CD4-positive, alpha-beta T cell (primary cell): Measurements from ENCODE around the gene ELP1. TPM values are rescaled to one million over a fixed set of nuclear protein-coding genes. Genes with fewer than 3 reads are reported as not detected.

Experiments
- ATAC-seq: fragments of 200-7000 bp; cut with Tn5 transposase; one replicate; pipeline ENCODE4 v1.10.0; 2022; ENCODE audit warnings: mild to moderate bottlenecking; ENCODE audit not compliant: poor library complexity
- CTCF ChIA-PET: fragments of 350-600 bp; sonication (Branson Sonifier 250); formaldehyde crosslinking; loops from one replicate; lab custom pipeline; 2021; ENCODE audit warnings: antibody characterized with exemption, inconsistent platforms; lab: Charles Lee
- POLR2A ChIA-PET: fragments of 350-600 bp; sonication (Branson Sonifier 250); formaldehyde crosslinking; loops from one replicate; lab custom pipeline; 2021; ENCODE audit warnings: antibody characterized with exemption, inconsistent platforms; lab: Charles Lee
- DNase-seq, 14 experiments: peaks; one replicate each; pipeline ENCODE4 v3.0.0-alpha.2; 2013 to 2020; ENCODE audit warnings: mixed read lengths in 2 of 14
- H3K27ac ChIP-seq, 2 donors: one replicate each; pipeline versions ENCODE4 v1.5.1 to v1.7.0; 2013; ENCODE audit warnings: low read length in 2 of 2, low read depth in 1 of 2, mild to moderate bottlenecking in 1 of 2
- H3K27me3 ChIP-seq, 2 experiments: 1 replicate in 1 of 2; 2 replicates in 1 of 2; pipeline versions ENCODE4 v1.6.1 to v1.7.0; 2013; ENCODE audit warnings: low read length in 2 of 2, control low read depth in 1 of 2, mild to moderate bottlenecking in 1 of 2, moderate library complexity in 1 of 2; ENCODE audit not compliant: insufficient read depth in 2 of 2, control insufficient read depth in 1 of 2
- H3K36me3 ChIP-seq: one replicate; pipeline ENCODE4 v1.6.1; 2013; ENCODE audit warnings: low read length, control low read depth; ENCODE audit not compliant: insufficient read depth
- H3K4me1 ChIP-seq: one replicate; pipeline ENCODE4 v1.6.1; 2013; ENCODE audit warnings: low read length, control low read depth; ENCODE audit not compliant: insufficient read depth
- H3K4me3 ChIP-seq: one replicate; pipeline ENCODE4 v1.5.1; 2013; ENCODE audit warnings: mild to moderate bottlenecking, low read length, moderate library complexity
- H3K9me3 ChIP-seq, 2 experiments: 1 replicate in 1 of 2; 2 replicates in 1 of 2; pipeline versions ENCODE4 v1.6.1 to v1.7.0; 2013; ENCODE audit warnings: low read length in 2 of 2, mild to moderate bottlenecking in 2 of 2, control low read depth in 1 of 2, moderate library complexity in 1 of 2; ENCODE audit not compliant: control insufficient read depth in 1 of 2, insufficient read depth in 1 of 2
- H3K27ac Mint-ChIP-seq: one replicate; pipeline ENCODE4 v1.8.0; 2020; ENCODE audit warnings: mixed read lengths
- H3K27me3 Mint-ChIP-seq: one replicate; pipeline ENCODE4 v1.8.0; 2021; ENCODE audit warnings: mixed read lengths
- H3K36me3 Mint-ChIP-seq: one replicate; pipeline ENCODE4 v1.8.0; 2021; ENCODE audit warnings: low read depth, mixed read lengths
- H3K4me1 Mint-ChIP-seq: one replicate; pipeline ENCODE4 v1.8.0; 2021; ENCODE audit warnings: low read depth, mixed read lengths
- H3K4me3 Mint-ChIP-seq: one replicate; pipeline ENCODE4 v1.8.0; 2020; ENCODE audit warnings: mild to moderate bottlenecking, mixed read lengths
- H3K9me3 Mint-ChIP-seq: one replicate; pipeline ENCODE4 v1.8.0; 2020; ENCODE audit warnings: mixed read lengths
- intact Hi-C, 2 experiments: fragments of 100-400 bp; cut with DNase I in 1 of 2; cut with micrococcal nuclease in 1 of 2; formaldehyde crosslinking; loops; one replicate each; pipeline versions ENCODE4 v1.15.1 to v1.9.0; 2023 to 2025; cut with DNase I, micrococcal nuclease
- total RNA-seq, 174 experiments: library from RNA in 2 of 174; stranded (reverse) in 2 of 174; gene quantifications; one replicate each; pipeline ENCODE4 v1.2.3 and lab custom pipeline; 2021 to 2026
- TF ChIP-seq, protein P1 (sequence below): fragments of 200-600 bp; IDR thresholded peaks from one replicate; pipeline ENCODE4 v1.8.0; 2022; ENCODE audit warnings: antibody characterized with exemption, mild to moderate bottlenecking

ELP1 gene
- total RNA-seq, 2 experiments from 2014 or later = 19.2 to 20.8 TPM

DNA sequence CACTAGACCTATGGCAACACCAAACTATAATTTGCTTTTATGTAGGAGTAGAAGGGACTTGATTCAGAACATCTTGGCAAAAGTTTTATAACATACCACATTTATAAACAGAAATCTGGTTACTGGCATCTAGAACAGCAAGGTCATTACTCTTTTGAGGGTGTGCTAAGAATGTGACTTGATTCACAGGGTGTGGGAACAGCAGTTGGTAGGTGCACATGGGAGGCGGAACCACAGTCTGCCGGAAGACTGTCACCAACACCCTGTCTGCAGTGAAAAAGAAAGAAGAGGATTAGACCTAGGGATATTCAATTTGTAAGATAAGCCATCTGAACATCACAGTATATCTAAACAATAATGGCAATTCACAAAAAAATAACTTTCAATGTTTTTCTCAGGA is 23.0 kb downstream of the ELP1 start:
- Histone ChIP-seq H3K27ac (peak overlapping the region in 1 of 2 donors; percentile 35), H3K36me3 (peaks cover 75% of the 10 kb centered on the region), H3K27me3 (no peaks in the 10 kb centered on the region), H3K4me1 (peaks cover 16% of the 10 kb centered on the region), H3K4me3 (no peak overlapping the region), H3K9me3 (no peaks in the 10 kb centered on the region)
- ChIA-PET POLR2A (no interaction called here), CTCF (no interaction called here)
- ATAC-seq (no peak), DNase-seq (no peak)
- TF ChIP-seq, protein P1, sequence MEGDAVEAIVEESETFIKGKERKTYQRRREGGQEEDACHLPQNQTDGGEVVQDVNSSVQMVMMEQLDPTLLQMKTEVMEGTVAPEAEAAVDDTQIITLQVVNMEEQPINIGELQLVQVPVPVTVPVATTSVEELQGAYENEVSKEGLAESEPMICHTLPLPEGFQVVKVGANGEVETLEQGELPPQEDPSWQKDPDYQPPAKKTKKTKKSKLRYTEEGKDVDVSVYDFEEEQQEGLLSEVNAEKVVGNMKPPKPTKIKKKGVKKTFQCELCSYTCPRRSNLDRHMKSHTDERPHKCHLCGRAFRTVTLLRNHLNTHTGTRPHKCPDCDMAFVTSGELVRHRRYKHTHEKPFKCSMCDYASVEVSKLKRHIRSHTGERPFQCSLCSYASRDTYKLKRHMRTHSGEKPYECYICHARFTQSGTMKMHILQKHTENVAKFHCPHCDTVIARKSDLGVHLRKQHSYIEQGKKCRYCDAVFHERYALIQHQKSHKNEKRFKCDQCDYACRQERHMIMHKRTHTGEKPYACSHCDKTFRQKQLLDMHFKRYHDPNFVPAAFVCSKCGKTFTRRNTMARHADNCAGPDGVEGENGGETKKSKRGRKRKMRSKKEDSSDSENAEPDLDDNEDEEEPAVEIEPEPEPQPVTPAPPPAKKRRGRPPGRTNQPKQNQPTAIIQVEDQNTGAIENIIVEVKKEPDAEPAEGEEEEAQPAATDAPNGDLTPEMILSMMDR = no peak
- Mint-ChIP-seq H3K9me3 (no peaks in the 10 kb centered on the region), H3K4me1 (peaks cover 24% of the 10 kb centered on the region), H3K36me3 (peaks cover 86% of the 10 kb centered on the region), H3K27ac (peak overlapping the region; percentile 78), H3K4me3 (no peak overlapping the region), H3K27me3 (no peaks in the 10 kb centered on the region)
- intact Hi-C loops = no loop called here

DNA sequence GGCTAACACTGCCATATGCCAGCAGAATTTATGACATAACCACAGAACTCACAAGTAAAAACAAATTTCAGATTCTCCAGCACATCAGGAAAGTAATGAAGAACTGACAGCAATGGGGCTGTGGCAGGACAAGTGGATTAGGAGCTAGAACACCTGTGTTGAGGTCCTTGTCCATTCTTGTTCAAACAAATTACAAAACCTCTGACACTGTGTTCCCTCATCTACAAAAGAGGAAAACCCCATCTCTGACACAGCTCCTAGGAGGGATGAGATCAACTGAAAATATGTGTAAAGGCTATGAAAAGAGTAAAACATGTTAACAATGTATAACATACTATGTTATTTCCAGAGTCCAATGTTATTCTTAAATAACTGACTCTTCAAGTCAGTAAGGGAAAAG is 23.5 kb downstream of the ELP1 start:
- Mint-ChIP-seq H3K27ac (peak overlapping the region; percentile 78), H3K4me1 (peaks cover 24% of the 10 kb centered on the region), H3K36me3 (peaks cover 86% of the 10 kb centered on the region), H3K9me3 (no peaks in the 10 kb centered on the region), H3K4me3 (no peak overlapping the region), H3K27me3 (no peaks in the 10 kb centered on the region)
- TF ChIP-seq, protein P1 = no peak
- ChIA-PET POLR2A (no interaction called here), CTCF (no interaction called here)
- Histone ChIP-seq H3K9me3 (no peaks in the 10 kb centered on the region), H3K27ac (no peak overlapping the region), H3K4me3 (no peak overlapping the region), H3K36me3 (peaks cover 75% of the 10 kb centered on the region), H3K27me3 (no peaks in the 10 kb centered on the region), H3K4me1 (peaks cover 16% of the 10 kb centered on the region)
- ATAC-seq = no peak
- intact Hi-C loops = no loop called here
- no peak for DNase-seq

DNA sequence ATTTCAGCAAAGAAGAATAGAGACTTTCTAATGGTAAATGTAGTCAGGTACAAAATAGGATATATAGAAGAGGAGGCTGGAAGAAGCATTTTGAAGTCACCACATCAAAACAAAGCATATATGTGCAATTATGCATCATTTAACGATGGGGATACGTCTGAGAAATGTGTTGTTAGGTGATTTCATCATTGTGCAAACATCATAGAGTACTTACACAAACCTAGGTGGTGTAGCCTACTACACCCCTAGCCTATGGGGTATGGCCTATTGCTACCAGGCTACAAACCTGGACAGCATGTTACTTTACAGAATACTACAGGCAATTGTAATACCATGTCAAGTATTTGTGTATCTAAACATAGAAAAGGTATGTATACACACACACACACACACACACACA is 28.4 kb downstream of the ELP1 start:
- H3K27ac Mint-ChIP-seq = no peak overlapping the region
- Histone ChIP-seq H3K27me3 (no peaks in the 10 kb centered on the region), H3K9me3 (no peaks in the 10 kb centered on the region), H3K27ac (no peak overlapping the region), H3K4me1 (no peaks in the 10 kb centered on the region), H3K4me3 (no peak overlapping the region), H3K36me3 (peaks cover 79% of the 10 kb centered on the region)
- H3K27me3 Mint-ChIP-seq = no peaks in the 10 kb centered on the region
- DNase-seq (no peak), ATAC-seq (no peak)
- H3K9me3 Mint-ChIP-seq = no peaks in the 10 kb centered on the region
- no peak overlapping the region for H3K4me3 Mint-ChIP-seq
- CTCF ChIA-PET = no interaction called here
- intact Hi-C loops = loop anchor here in 1 of 2 experiments (5.0 kb wide), 1 partner anchor 292 kb away; no protein-coding TSS in a partner anchor
- POLR2A ChIA-PET = no interaction called here
- peaks cover 96% of the 10 kb centered on the region for H3K36me3 Mint-ChIP-seq
- TF ChIP-seq, protein P1 = no peak
- peaks cover 3% of the 10 kb centered on the region for H3K4me1 Mint-ChIP-seq
